ENCODE data around the gene MAN1A2. TPM values are rescaled to one million over a fixed set of nuclear protein-coding genes. Genes with fewer than 3 reads are reported as not detected.

Gene MAN1A2
- total RNA-seq, 1 experiment from 2014 or later = 33.4 TPM

GRCh38 chr1:117403597-117403996, 36.3 kb downstream of the MAN1A2 start:
- no peak overlapping the region for H3K4me3 Mint-ChIP-seq (ENCODE audit: unreplicated experiment)
- no peaks in the 10 kb centered on the region for H3K27me3 Mint-ChIP-seq (ENCODE audit: insufficient read depth, unreplicated experiment)
- peaks cover 23% of the 10 kb centered on the region for H3K36me3 Mint-ChIP-seq (ENCODE audit: insufficient read depth, unreplicated experiment)
- H3K9me3 Mint-ChIP-seq (ENCODE audit: unreplicated experiment) = peaks cover 8% of the 10 kb centered on the region
- intact Hi-C loops (cut with micrococcal nuclease) = no loop called here
- H3K27ac Mint-ChIP-seq (ENCODE audit: low read depth, unreplicated experiment) = no peak overlapping the region
- CTCF ChIA-PET = no interaction called here
- H3K4me1 Mint-ChIP-seq (ENCODE audit: insufficient read depth, unreplicated experiment) = no peaks in the 10 kb centered on the region
- TF ChIP-seq CTCF (IDR thresholded peaks at IDR 0.05; ENCODE audit: unreplicated experiment) = no peak
- DNase-seq (ENCODE audit: unreplicated experiment) = no peak
- POLR2A ChIA-PET = interaction anchor here (1.0 to 1.3 kb wide), 2 partner anchors 15 to 30 kb away, joined by 3 to 5 read pairs; no protein-coding TSS in a partner anchor
- BruUV-seq (replicated peaks) = no TSS peak

- POLR2A ChIA-PET = no interaction called here
- Mint-ChIP-seq H3K36me3 (ENCODE audit: insufficient read depth, unreplicated experiment) (peaks cover 24% of the 10 kb centered on the region), H3K4me3 (ENCODE audit: unreplicated experiment) (no peak overlapping the region), H3K4me1 (ENCODE audit: insufficient read depth, unreplicated experiment) (no peaks in the 10 kb centered on the region), H3K27me3 (ENCODE audit: insufficient read depth, unreplicated experiment) (no peaks in the 10 kb centered on the region), H3K27ac (ENCODE audit: low read depth, unreplicated experiment) (no peak overlapping the region), H3K9me3 (ENCODE audit: unreplicated experiment) (peaks cover 8% of the 10 kb centered on the region)
- no peak for TF ChIP-seq CTCF (IDR thresholded peaks at IDR 0.05; ENCODE audit: unreplicated experiment)
- no TSS peak for BruUV-seq (replicated peaks)
- DNase-seq (ENCODE audit: unreplicated experiment) = no peak
- intact Hi-C loops (cut with micrococcal nuclease) = no loop called here
- CTCF ChIA-PET = interaction anchor here (0.7 kb wide), 1 partner anchor 326 kb away, joined by 3 read pairs; no protein-coding TSS in a partner anchor
These were observed 37.8 kb downstream of the MAN1A2 start for GRCh38 chr1:117405042-117405441.

- Mint-ChIP-seq H3K36me3 (ENCODE audit: insufficient read depth, unreplicated experiment) (peaks cover 24% of the 10 kb centered on the region), H3K27ac (ENCODE audit: low read depth, unreplicated experiment) (no peak overlapping the region), H3K4me1 (ENCODE audit: insufficient read depth, unreplicated experiment) (no peaks in the 10 kb centered on the region), H3K9me3 (ENCODE audit: unreplicated experiment) (no peaks in the 10 kb centered on the region), H3K27me3 (ENCODE audit: insufficient read depth, unreplicated experiment) (no peaks in the 10 kb centered on the region), H3K4me3 (ENCODE audit: unreplicated experiment) (no peak overlapping the region)
- POLR2A ChIA-PET = no interaction called here
- no peak for TF ChIP-seq CTCF (IDR thresholded peaks at IDR 0.05; ENCODE audit: unreplicated experiment)
- BruUV-seq (replicated peaks) = no TSS peak
- CTCF ChIA-PET = no interaction called here
- no peak for DNase-seq (ENCODE audit: unreplicated experiment)
- intact Hi-C loops (cut with micrococcal nuclease) = no loop called here
These were observed 45.2 kb downstream of the MAN1A2 start for GRCh38 chr1:117412472-117412871.

- H3K4me3 Mint-ChIP-seq (ENCODE audit: unreplicated experiment) = no peak overlapping the region
- TF ChIP-seq CTCF (IDR thresholded peaks at IDR 0.05; ENCODE audit: unreplicated experiment) = no peak
- ChIA-PET CTCF (no interaction called here), POLR2A (no interaction called here)
- no peaks in the 10 kb centered on the region for H3K9me3 Mint-ChIP-seq (ENCODE audit: unreplicated experiment)
- no TSS peak for BruUV-seq (replicated peaks)
- H3K27me3 Mint-ChIP-seq (ENCODE audit: insufficient read depth, unreplicated experiment) = no peaks in the 10 kb centered on the region
- peaks cover 15% of the 10 kb centered on the region for H3K36me3 Mint-ChIP-seq (ENCODE audit: insufficient read depth, unreplicated experiment)
- no peak for DNase-seq (ENCODE audit: unreplicated experiment)
- intact Hi-C loops (cut with micrococcal nuclease) = no loop called here
- H3K4me1 Mint-ChIP-seq (ENCODE audit: insufficient read depth, unreplicated experiment) = no peaks in the 10 kb centered on the region
- no peak overlapping the region for H3K27ac Mint-ChIP-seq (ENCODE audit: low read depth, unreplicated experiment)
These were observed 46.2 kb downstream of the MAN1A2 start for GRCh38 chr1:117413412-117413811.

Measured in MCF 10A (cell line).